Activated CD4-positive, alpha-beta T cell treated with anti-CD3 and anti-CD28 coated beads for 48 hours (primary cell): ENCODE measurements around the gene SLC6A3.

Experiments used
- DNase-seq: peaks from one replicate; pipeline ENCODE4 v3.0.0-alpha.2; 2020

The SLC6A3 gene

GRCh38 chr5:1445313-1445688 lies at the start of gene SLC6A3:
Gene SLC6A3 (minus strand): TSS chr5:1445440. CDS start chr5:1443197, 2,243 bp downstream.
- peak; percentile 42 for DNase-seq

- no peak for DNase-seq
These were observed 48.7 kb upstream of the SLC6A3 start for GRCh38 chr5:1493941-1494340.

- no peak for DNase-seq
These were observed 48.2 kb upstream of the SLC6A3 start for GRCh38 chr5:1493413-1493812.

GRCh38 chr5:1492757-1493156 lies 47.5 kb upstream of the SLC6A3 start:
- DNase-seq, result no peak

- DNase-seq, result no peak
These were observed 45.1 kb upstream of the SLC6A3 start for GRCh38 chr5:1490376-1490775.

- DNase-seq, result no peak
These were observed 44.5 kb upstream of the SLC6A3 start for GRCh38 chr5:1489754-1490153.

GRCh38 chr5:1488882-1489680 lies 43.8 kb upstream of the SLC6A3 start:
- DNase-seq, result peak; percentile 74

- no peak for DNase-seq
These were observed 42.0 kb upstream of the SLC6A3 start for GRCh38 chr5:1487079-1487764.

GRCh38 chr5:1486271-1486670 lies 41.0 kb upstream of the SLC6A3 start:
- no peak for DNase-seq

DNA sequence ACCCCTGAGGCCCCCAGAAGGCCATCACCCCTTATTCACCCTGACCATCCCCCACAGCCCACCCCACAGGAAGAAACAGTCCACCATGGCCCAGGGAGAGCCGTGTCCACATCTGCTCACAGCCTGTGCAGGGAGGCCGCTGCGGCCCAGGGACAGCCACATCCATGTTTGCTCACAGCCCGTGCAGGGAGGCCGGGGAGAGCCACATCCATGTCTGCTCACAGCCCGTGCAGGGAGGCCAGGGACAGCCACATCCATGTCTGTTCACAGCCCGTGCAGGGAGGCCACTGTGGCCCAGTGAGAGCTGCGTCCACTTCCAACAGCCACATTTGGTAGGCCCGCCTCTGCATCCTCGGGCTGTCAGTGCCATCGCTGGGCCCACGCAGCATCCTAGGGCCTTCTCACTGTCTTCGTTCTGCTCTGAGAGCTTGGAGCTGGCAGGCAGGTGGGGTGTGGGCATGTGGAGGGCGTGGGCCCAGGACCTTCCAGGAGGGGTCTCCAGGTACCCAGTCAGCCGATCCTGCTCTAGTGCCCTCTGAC lies 40.4 kb upstream of the SLC6A3 start:
- DNase-seq, result no peak

- DNase-seq, result no peak
These were observed 39.7 kb upstream of the SLC6A3 start for GRCh38 chr5:1484730-1485578.

DNA sequence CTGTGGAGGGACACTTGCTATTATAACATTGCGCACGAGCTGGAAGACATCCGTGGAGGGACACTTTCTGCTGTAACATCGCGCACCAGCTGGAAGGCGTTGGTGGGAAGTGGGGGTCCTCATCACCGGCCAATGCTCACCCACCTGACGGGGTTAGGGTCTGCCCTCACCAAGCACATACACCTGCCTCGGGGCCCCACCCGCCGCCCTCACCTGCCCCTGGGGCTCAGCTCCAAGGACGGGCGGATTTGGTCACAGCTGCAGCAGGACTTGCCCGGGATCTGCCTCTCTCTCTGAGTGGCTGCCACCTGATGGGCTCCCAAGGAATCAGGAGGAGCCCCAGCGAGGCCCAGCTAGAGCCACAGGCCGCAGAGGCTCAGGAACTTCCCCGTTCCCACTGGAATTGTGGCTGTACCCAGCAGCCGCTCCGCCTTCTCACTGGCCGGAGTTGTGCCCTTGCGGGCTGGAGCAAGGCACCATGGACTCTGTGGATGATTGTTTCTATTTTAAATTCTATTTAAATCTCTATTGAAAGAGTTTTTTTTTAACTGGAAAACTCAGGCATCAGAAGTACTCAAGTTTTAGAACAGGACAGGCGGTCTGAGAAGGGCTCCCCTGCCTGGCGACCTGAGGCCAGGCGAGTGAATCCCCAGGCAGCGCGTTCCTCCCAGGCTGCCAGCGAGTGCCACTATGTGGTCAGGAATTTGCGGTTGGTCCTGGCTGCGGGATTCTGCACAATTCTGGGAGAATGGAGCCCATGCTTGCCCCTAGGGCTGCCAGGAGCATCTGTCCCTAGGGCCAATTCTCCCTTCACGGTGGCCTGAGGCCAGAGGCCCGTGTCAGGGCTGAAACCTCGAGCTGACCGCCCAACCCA lies 38.9 kb upstream of the SLC6A3 start:
- no peak for DNase-seq

GRCh38 chr5:1483064-1483463 lies 37.8 kb upstream of the SLC6A3 start:
- no peak for DNase-seq

GRCh38 chr5:1481959-1482331 lies 36.7 kb upstream of the SLC6A3 start:
- no peak for DNase-seq

DNA sequence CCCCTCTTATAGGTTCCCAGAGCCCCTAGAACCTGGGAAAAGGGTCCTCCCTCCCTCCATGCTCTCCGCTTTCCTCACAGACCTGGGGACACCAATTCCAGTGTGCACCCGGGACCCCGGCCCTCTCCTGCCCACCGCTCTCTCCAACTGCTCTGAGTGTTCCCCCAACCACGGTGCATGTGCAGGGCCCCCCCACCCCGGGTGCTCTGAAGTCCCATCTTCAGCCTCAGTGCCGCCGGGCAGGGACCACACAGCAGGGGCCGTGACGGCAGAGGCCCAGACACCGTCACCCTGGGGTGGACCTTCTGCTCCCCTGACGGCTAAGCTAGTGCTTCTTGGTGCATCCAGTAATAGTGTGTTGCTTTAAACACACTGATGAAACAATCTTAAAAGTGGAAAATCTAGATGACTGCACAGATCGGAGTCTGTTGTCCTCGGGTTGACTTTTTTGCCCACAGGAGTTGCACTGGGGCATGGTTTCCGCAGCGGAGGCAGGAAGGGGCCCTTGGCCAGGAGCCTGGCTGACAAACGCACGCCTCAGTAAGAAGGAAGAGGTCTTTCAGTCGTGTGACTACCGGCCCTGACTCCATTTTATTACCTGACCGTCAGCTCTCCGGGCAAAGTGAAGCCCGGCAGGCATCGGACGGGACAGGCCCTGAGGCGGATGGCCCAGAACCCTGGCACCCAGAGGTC lies 36.2 kb upstream of the SLC6A3 start:
- no peak for DNase-seq

GRCh38 chr5:1480806-1481205 lies 35.6 kb upstream of the SLC6A3 start:
- DNase-seq, result no peak

GRCh38 chr5:1480217-1480616 lies 35.0 kb upstream of the SLC6A3 start:
- no peak for DNase-seq

- DNase-seq, result peak; percentile 56
These were observed 34.4 kb upstream of the SLC6A3 start for GRCh38 chr5:1479581-1480188.

GRCh38 chr5:1479066-1479465 lies 33.8 kb upstream of the SLC6A3 start:
- DNase-seq, result no peak

DNA sequence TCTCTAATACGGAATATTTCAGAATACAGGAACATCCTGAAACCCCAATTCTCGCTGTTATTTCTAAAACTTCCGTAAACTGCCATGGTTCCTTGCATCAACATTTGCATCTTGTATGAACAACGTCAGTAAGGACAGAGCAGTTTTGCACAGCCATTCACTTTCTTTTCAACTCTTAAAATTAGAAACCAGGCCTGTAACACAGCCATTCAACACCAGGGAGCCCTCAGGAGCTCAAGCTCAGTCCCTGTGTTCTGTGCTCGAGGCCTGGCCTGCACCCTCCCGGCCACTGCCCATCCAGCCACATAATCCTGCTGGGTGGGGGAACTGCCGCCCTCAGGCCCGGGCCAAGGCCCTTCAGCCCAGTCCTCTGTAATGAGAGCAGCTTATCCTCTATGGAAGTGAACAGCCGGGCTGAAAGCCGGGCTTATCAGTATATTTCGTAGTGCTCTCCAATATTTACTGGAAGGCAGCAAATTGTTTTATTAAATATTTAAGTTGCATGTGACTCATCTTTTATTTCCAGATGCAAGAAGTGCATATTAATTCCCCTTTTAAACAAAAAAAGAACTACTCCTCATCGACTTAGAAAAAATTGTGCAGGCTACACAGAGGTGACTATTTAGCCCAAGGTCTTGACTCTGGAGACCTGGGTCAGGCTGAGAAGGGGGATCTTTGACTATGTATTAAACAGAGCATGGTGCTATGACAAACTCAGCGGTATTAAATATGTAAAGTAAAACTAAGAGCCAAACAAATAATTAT lies 33.2 kb upstream of the SLC6A3 start:
- no peak for DNase-seq
